ENCODE data around the gene ADGB. TPM values are rescaled to one million over a fixed set of nuclear protein-coding genes. Genes with fewer than 3 reads are reported as not detected.
"Not testable (repeated sequence)": the region's sequence is repeated elsewhere in the genome, so short reads cannot be mapped to it uniquely, and the experiment has no call there.

The ADGB gene
- total and polyA plus RNA-seq, 8 donors = not detected

DNA sequence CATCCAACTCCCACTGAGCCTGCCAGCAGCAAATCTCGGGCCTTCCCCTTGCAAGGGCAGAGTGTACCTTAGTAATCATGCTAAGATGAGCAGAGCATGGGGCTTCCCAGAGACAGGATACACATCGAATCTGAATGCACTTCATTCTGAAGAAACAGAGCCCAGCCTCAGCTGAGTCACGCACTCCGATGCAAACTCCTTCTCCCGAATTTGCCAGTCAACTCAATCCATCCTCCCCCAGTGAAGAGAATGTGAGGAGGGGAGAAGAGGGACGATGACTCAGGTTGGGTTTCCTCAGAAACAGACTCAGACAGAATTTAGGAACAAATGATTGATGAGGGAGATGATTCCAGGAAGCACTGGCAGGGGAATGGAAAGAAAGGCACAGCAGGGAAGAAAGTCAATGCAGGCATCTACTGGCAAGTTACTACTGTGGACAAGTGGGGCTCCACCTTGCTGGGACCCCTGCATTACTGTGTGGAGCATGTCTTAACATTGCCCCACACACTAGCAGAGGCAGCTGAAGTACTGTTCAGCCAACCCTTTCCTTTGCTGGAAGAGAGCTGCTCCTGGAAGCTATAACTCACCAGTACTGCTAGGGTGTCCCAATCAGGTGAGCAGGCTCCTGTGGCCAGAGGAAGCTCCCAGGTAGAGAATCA lies 251.6 kb downstream of the ADGB start:
- intact Hi-C loops (cut with DNase I) = loop anchor here in 1 of 3 donors (10.0 kb wide), 1 partner anchor 434 kb away; no protein-coding TSS in a partner anchor
- H3K36me3 ChIP-seq = no peaks in the 10 kb centered on the region
- no peak overlapping the region for H3K27ac ChIP-seq
- H3K4me1 ChIP-seq = no peaks in the 10 kb centered on the region
- 68 to 72% methylated on average over 6 of the region's 6 CpGs for WGBS, 2 donors
- DNase-seq (no peak), FAIRE-seq (no peak), ATAC-seq (no peak)
- H3K9me3 ChIP-seq = no peaks in the 10 kb centered on the region
- TF ChIP-seq, protein P1, sequence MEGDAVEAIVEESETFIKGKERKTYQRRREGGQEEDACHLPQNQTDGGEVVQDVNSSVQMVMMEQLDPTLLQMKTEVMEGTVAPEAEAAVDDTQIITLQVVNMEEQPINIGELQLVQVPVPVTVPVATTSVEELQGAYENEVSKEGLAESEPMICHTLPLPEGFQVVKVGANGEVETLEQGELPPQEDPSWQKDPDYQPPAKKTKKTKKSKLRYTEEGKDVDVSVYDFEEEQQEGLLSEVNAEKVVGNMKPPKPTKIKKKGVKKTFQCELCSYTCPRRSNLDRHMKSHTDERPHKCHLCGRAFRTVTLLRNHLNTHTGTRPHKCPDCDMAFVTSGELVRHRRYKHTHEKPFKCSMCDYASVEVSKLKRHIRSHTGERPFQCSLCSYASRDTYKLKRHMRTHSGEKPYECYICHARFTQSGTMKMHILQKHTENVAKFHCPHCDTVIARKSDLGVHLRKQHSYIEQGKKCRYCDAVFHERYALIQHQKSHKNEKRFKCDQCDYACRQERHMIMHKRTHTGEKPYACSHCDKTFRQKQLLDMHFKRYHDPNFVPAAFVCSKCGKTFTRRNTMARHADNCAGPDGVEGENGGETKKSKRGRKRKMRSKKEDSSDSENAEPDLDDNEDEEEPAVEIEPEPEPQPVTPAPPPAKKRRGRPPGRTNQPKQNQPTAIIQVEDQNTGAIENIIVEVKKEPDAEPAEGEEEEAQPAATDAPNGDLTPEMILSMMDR (IDR thresholded peaks at IDR 0.05) = no peak
- no peaks in the 10 kb centered on the region for H3K27me3 ChIP-seq
- no peak overlapping the region for H3K4me3 ChIP-seq

GRCh38 chr6:146850981-146851380 lies 252.2 kb downstream of the ADGB start:
- no peaks in the 10 kb centered on the region for H3K9me3 ChIP-seq
- TF ChIP-seq, protein P1 (IDR thresholded peaks at IDR 0.05) = no peak
- DNase-seq (no peak), FAIRE-seq (no peak), ATAC-seq (no peak)
- no peaks in the 10 kb centered on the region for H3K27me3 ChIP-seq
- no peak overlapping the region for H3K27ac ChIP-seq
- no peak overlapping the region for H3K4me3 ChIP-seq
- no peaks in the 10 kb centered on the region for H3K36me3 ChIP-seq
- intact Hi-C loops (cut with DNase I) = loop anchor here in 1 of 3 donors (10.0 kb wide), 1 partner anchor 434 kb away; no protein-coding TSS in a partner anchor
- H3K4me1 ChIP-seq = no peaks in the 10 kb centered on the region

DNA sequence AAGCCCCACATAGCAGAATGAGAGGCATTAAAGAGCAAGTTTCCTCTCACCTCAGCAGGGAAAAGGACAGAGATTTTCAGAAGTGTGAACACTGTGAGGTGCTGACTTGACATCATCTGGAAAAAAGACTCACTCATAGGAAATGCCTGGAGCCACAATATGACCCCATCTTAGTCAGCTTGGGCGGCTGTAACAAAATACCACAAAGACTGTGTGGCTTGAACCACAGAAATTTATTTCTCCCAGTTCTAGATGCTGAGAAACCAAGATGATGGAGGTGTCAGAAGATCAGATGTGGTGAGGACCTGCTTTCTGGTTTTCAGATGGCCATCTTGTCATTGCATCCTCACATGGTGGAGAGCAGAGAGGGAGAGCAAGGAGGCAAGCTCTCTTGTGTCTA lies 253.1 kb downstream of the ADGB start:
- TF ChIP-seq, protein P1 (IDR thresholded peaks at IDR 0.05) = no peak
- Histone ChIP-seq H3K27me3 (no peaks in the 10 kb centered on the region), H3K36me3 (no peaks in the 10 kb centered on the region), H3K4me3 (no peak overlapping the region), H3K4me1 (no peaks in the 10 kb centered on the region), H3K9me3 (no peaks in the 10 kb centered on the region), H3K27ac (no peak overlapping the region)
- ATAC-seq = peak in 1 of 4 donors; percentile 37
- intact Hi-C loops (cut with DNase I) = loop anchor here in 1 of 3 donors (10.0 kb wide), 1 partner anchor 433 kb away; no protein-coding TSS in a partner anchor
- DNase-seq = no peak
- no peak for FAIRE-seq
- WGBS, 2 donors = 71 to 77% methylated on average over 1 of the region's 1 CpG

DNA sequence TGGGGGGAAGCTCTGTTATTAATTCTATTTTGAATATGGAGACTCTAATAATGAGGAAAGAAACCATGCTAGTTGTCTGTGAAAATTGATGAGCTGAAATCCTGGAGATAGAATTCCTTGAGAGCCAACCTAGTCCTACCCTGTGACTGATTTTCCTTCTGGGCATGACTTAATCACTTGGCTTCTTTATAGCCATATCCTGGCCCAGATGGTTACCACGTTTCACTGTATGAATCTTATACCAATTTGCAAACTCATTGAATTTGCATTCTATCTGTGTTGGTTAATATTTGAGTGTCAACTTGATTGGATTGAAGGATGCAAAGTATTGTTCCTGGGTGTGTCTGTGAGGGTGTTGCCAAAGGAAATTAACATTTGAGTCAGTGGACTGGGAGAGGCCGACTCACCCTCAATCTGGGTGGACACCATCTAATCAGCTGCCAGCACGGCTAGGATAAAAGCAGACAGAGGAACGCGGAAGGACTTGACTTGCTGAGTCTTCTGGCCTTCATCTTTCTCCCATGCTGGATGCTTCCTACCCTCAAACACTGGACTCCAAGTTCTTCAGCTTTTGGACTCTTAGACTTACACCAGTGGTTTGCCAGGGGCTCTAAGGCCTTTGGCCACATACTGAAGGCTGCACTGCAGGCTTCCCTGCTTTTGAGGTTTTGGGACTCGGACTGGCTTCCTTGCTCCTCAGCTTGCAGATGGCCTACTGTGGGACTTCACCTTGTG lies 255.9 kb downstream of the ADGB start:
- 71 to 85% methylated on average over 6 of the region's 6 CpGs for WGBS, 2 donors
- not testable (repeated sequence) for DNase-seq, ATAC-seq, H3K36me3 ChIP-seq, H3K4me1 ChIP-seq, H3K9me3 ChIP-seq, H3K4me3 ChIP-seq, H3K27me3 ChIP-seq, H3K27ac ChIP-seq, FAIRE-seq
- intact Hi-C loops (cut with DNase I) = loop anchor here in 2 of 3 donors (5.0 to 10.0 kb wide), 2 partner anchors 430 to 433 kb away; no protein-coding TSS in a partner anchor

DNA sequence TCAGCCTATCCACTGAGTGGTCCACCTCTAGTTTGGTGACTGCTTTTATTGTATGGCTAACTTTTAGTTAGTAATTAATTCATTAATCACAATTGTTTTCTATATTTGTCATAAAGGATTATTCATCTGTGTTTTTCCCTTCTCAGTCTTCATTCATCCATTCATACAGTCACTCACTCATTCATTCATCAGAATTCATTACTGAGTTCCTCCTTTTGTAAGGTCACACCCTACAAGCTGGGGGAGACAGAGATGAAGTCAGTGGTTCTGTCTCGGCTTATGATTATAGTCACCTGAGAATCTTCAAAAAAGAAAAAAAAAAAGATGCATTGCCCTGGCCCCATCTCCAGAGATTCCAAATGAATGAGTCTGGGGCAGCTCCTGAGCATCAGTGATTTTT lies 257.1 kb downstream of the ADGB start:
- TF ChIP-seq, protein P1 (IDR thresholded peaks at IDR 0.05) = no peak
- 86 to 88% methylated on average over 1 of the region's 1 CpG for WGBS, 2 donors

More for the DNA sequence above, 257.1 kb downstream of the ADGB start:
- Histone ChIP-seq H3K27ac (no peak overlapping the region), H3K4me3 (no peak overlapping the region), H3K36me3 (no peaks in the 10 kb centered on the region), H3K27me3 (no peaks in the 10 kb centered on the region), H3K4me1 (no peaks in the 10 kb centered on the region), H3K9me3 (no peaks in the 10 kb centered on the region)
- ATAC-seq (no peak), DNase-seq (no peak), FAIRE-seq (no peak)
- intact Hi-C loops (cut with DNase I) = loop anchor here in 2 of 3 donors (5.0 to 10.0 kb wide), 2 partner anchors 429 to 431 kb away; no protein-coding TSS in a partner anchor
